OCI-M1 (cell line): ENCODE results near the gene DCAF6.

Source experiments
- DNase-seq: peaks from one replicate; lab custom pipeline; 2025; lab: John Stamatoyannopoulos, UW

Gene DCAF6

GRCh38 chr1:168086438-168086837 lies 150.0 kb downstream of the DCAF6 start:
- no peak for DNase-seq

- DNase-seq, result no peak
These were observed 151.2 kb downstream of the DCAF6 start for GRCh38 chr1:168087696-168088095.

- DNase-seq, result no peak
These were observed 152.2 kb downstream of the DCAF6 start for GRCh38 chr1:168088511-168089325.

- DNase-seq, result no peak
These were observed 153.0 kb downstream of the DCAF6 start for GRCh38 chr1:168089326-168089978.

- DNase-seq, result no peak
These were observed 153.5 kb downstream of the DCAF6 start for GRCh38 chr1:168089979-168090337.

GRCh38 chr1:168090395-168090794 lies 153.9 kb downstream of the DCAF6 start:
- DNase-seq, result no peak

GRCh38 chr1:168091063-168091462 lies 154.6 kb downstream of the DCAF6 start:
- DNase-seq, result no peak

GRCh38 chr1:168091720-168092550 lies 155.5 kb downstream of the DCAF6 start:
- DNase-seq, result no peak

GRCh38 chr1:168092566-168093355 lies 156.3 kb downstream of the DCAF6 start:
- DNase-seq, result peak; percentile 10

GRCh38 chr1:168093616-168094015 lies 157.1 kb downstream of the DCAF6 start:
- no peak for DNase-seq

- no peak for DNase-seq
These were observed 159.0 kb downstream of the DCAF6 start for GRCh38 chr1:168095476-168095875.

- DNase-seq, result no peak
These were observed 160.0 kb downstream of the DCAF6 start for GRCh38 chr1:168096296-168097165.

GRCh38 chr1:168097921-168098528 lies 161.5 kb downstream of the DCAF6 start:
- no peak for DNase-seq

GRCh38 chr1:168098534-168099320 lies 162.2 kb downstream of the DCAF6 start:
- DNase-seq, result no peak

GRCh38 chr1:168099337-168099801 lies 162.9 kb downstream of the DCAF6 start:
- DNase-seq, result no peak

GRCh38 chr1:168100315-168101002 lies 164.0 kb downstream of the DCAF6 start:
- no peak for DNase-seq

- DNase-seq, result no peak
These were observed 164.9 kb downstream of the DCAF6 start for GRCh38 chr1:168101336-168101735.

- DNase-seq, result no peak
These were observed 166.0 kb downstream of the DCAF6 start for GRCh38 chr1:168102487-168102886.

GRCh38 chr1:168104535-168104934 lies 168.1 kb downstream of the DCAF6 start:
- no peak for DNase-seq
